ENCODE measurements around the gene FUT3. TPM values are rescaled to one million over a fixed set of nuclear protein-coding genes. Genes with fewer than 3 reads are reported as not detected.
"Not testable (repeated sequence)": the region's sequence is repeated elsewhere in the genome, so short reads cannot be mapped to it uniquely, and the experiment has no call there.

FUT3 gene
- total RNA-seq, 1 donor from 2014 or later, result not detected

GRCh38 chr19:5844456-5845433, 6.5 kb downstream of the FUT3 start:
- Mint-ChIP-seq H3K4me1 (no peaks in the 10 kb centered on the region), H3K4me3 (no peak overlapping the region), H3K9me3 (no peaks in the 10 kb centered on the region), H3K27me3 (no peaks in the 10 kb centered on the region), H3K36me3 (ENCODE audit: low read depth) (no peaks in the 10 kb centered on the region), H3K27ac (no peak overlapping the region)
- DNase-seq, result no peak
- intact Hi-C loops (cut with micrococcal nuclease), result no loop called here

- no peak for DNase-seq
- Mint-ChIP-seq H3K9me3 (no peaks in the 10 kb centered on the region), H3K36me3 (ENCODE audit: low read depth) (no peaks in the 10 kb centered on the region), H3K4me3 (no peak overlapping the region), H3K4me1 (peaks cover 3% of the 10 kb centered on the region), H3K27me3 (no peaks in the 10 kb centered on the region), H3K27ac (no peak overlapping the region)
- intact Hi-C loops (cut with micrococcal nuclease), result no loop called here
Observed at GRCh38 chr19:5843295-5843927, 7.8 kb downstream of the FUT3 start.

- H3K27ac Mint-ChIP-seq; intact Hi-C loops (cut with micrococcal nuclease): not testable (repeated sequence)
Observed at GRCh38 chr19:5841735-5842111, 9.5 kb downstream of the FUT3 start.

GRCh38 chr19:5839065-5840017, 11.9 kb downstream of the FUT3 start, which contains the start of gene FUT6:
FUT6 (minus strand) TSS chr19:5839702; CDS start chr19:5832567, 7,135 bp downstream.
- Mint-ChIP-seq H3K36me3 (ENCODE audit: low read depth) (no peaks in the 10 kb centered on the region), H3K9me3 (no peaks in the 10 kb centered on the region), H3K4me1 (peaks cover 8% of the 10 kb centered on the region), H3K27ac (no peak within 1 kb of the TSS), H3K4me3 (no peak within 1 kb of the TSS), H3K27me3 (peaks cover 2% of the 10 kb centered on the region)
- intact Hi-C loops (cut with micrococcal nuclease), result no loop called here
- no peak for DNase-seq

More at GRCh38 chr19:5841735-5842111, 9.5 kb downstream of the FUT3 start:
- not testable (repeated sequence) for DNase-seq; H3K9me3 Mint-ChIP-seq; H3K4me1 Mint-ChIP-seq; H3K36me3 Mint-ChIP-seq (ENCODE audit: low read depth); H3K4me3 Mint-ChIP-seq; H3K27me3 Mint-ChIP-seq

GRCh38 chr19:5838353-5839064, 12.7 kb downstream of the FUT3 start:
- DNase-seq, result no peak
- Mint-ChIP-seq H3K4me3 (no peak overlapping the region), H3K4me1 (peaks cover 8% of the 10 kb centered on the region), H3K36me3 (ENCODE audit: low read depth) (no peaks in the 10 kb centered on the region), H3K27ac (no peak overlapping the region), H3K27me3 (peaks cover 2% of the 10 kb centered on the region), H3K9me3 (no peaks in the 10 kb centered on the region)
- intact Hi-C loops (cut with micrococcal nuclease), result no loop called here

- H3K36me3 Mint-ChIP-seq (ENCODE audit: low read depth), result no peaks in the 10 kb centered on the region
- H3K9me3 Mint-ChIP-seq, result no peaks in the 10 kb centered on the region
- H3K4me3 Mint-ChIP-seq, result no peak overlapping the region
- no peak for DNase-seq
- H3K27ac Mint-ChIP-seq, result no peak overlapping the region
- peaks cover 8% of the 10 kb centered on the region for H3K4me1 Mint-ChIP-seq
- peaks cover 2% of the 10 kb centered on the region for H3K27me3 Mint-ChIP-seq
- intact Hi-C loops (cut with micrococcal nuclease), result no loop called here
Observed at GRCh38 chr19:5837761-5838352, 13.4 kb downstream of the FUT3 start.

GRCh38 chr19:5832527-5833216, 18.6 kb downstream of the FUT3 start:
- no peaks in the 10 kb centered on the region for H3K9me3 Mint-ChIP-seq
- intact Hi-C loops (cut with micrococcal nuclease), result no loop called here

GRCh38 chr19:5832061-5832460, 19.2 kb downstream of the FUT3 start:
- Mint-ChIP-seq H3K4me1 (peaks cover 5% of the 10 kb centered on the region), H3K27ac (no peak overlapping the region), H3K36me3 (ENCODE audit: low read depth) (no peaks in the 10 kb centered on the region), H3K4me3 (no peak overlapping the region), H3K27me3 (no peaks in the 10 kb centered on the region), H3K9me3 (no peaks in the 10 kb centered on the region)
- no peak for DNase-seq
- intact Hi-C loops (cut with micrococcal nuclease), result no loop called here

More at GRCh38 chr19:5832527-5833216, 18.6 kb downstream of the FUT3 start:
- H3K4me1 Mint-ChIP-seq, result peaks cover 7% of the 10 kb centered on the region
- H3K27me3 Mint-ChIP-seq, result no peaks in the 10 kb centered on the region
- no peak for DNase-seq
- H3K36me3 Mint-ChIP-seq (ENCODE audit: low read depth), result no peaks in the 10 kb centered on the region
- no peak overlapping the region for H3K27ac Mint-ChIP-seq
- H3K4me3 Mint-ChIP-seq, result no peak overlapping the region

- Mint-ChIP-seq H3K36me3 (ENCODE audit: low read depth) (no peaks in the 10 kb centered on the region), H3K4me1 (peaks cover 8% of the 10 kb centered on the region), H3K27me3 (no peaks in the 10 kb centered on the region), H3K9me3 (no peaks in the 10 kb centered on the region), H3K27ac (no peak overlapping the region), H3K4me3 (no peak overlapping the region)
- DNase-seq, result no peak
- intact Hi-C loops (cut with micrococcal nuclease), result no loop called here
Observed at GRCh38 chr19:5831159-5831558, 20.1 kb downstream of the FUT3 start.

- Mint-ChIP-seq H3K36me3 (ENCODE audit: low read depth) (no peaks in the 10 kb centered on the region), H3K27me3 (no peaks in the 10 kb centered on the region), H3K9me3 (no peaks in the 10 kb centered on the region), H3K4me3 (peak overlapping the region; percentile 100), H3K27ac (peak overlapping the region; percentile 53), H3K4me1 (peaks cover 8% of the 10 kb centered on the region)
- DNase-seq, result peak; percentile 60
- intact Hi-C loops (cut with micrococcal nuclease), result loop anchor here (2.0 to 10.0 kb wide), 3 partner anchors 25 to 135 kb away; partner anchors contain the start of genes NDUFA11, NRTN and VMAC
Observed at GRCh38 chr19:5829567-5830310, 21.5 kb downstream of the FUT3 start.

- peak; percentile 76 for DNase-seq
- Mint-ChIP-seq H3K9me3 (no peaks in the 10 kb centered on the region), H3K36me3 (ENCODE audit: low read depth) (no peaks in the 10 kb centered on the region), H3K4me1 (peaks cover 8% of the 10 kb centered on the region), H3K27ac (peak overlapping the region; percentile 100), H3K27me3 (no peaks in the 10 kb centered on the region), H3K4me3 (peak overlapping the region; percentile 100)
- intact Hi-C loops (cut with micrococcal nuclease), result loop anchor here (1.0 to 10.0 kb wide), 4 partner anchors 24 to 136 kb away; partner anchors contain the start of genes NDUFA11, NRTN and VMAC
Observed at GRCh38 chr19:5828661-5829566, 22.3 kb downstream of the FUT3 start.

All from activated CD4-positive, alpha-beta T cell treated with anti-CD3 and anti-CD28 coated beads, Interleukin-2, amount 10 ng/mL, durations not matched to agents 24 days and 14 days (primary cell).